SK-N-MC (cell line): ENCODE results near the gene PRSS50.

Experiments
- DNase-seq: peaks from one replicate; pipeline ENCODE4 v3.0.0-alpha.2; 2011; ENCODE audit warnings: low read depth, low spot score
- H3K27ac ChIP-seq: fragments of 200-600 bp; sonication (generic); 2 replicates; pipeline ENCODE4 v1.5.1; 2016; ENCODE audit warnings: mixed run types
- H3K36me3 ChIP-seq: fragments of 200-600 bp; sonication (generic); 2 replicates; pipeline ENCODE4 v1.6.1; 2017; ENCODE audit warnings: antibody characterized with exemption, low read length, mixed read lengths; ENCODE audit not compliant: insufficient read depth
- H3K4me3 ChIP-seq: fragments of 200-600 bp; sonication (generic); 2 replicates; pipeline ENCODE4 v1.5.1; 2016
- H3K9ac ChIP-seq: fragments of 200-600 bp; sonication (generic); 2 replicates; pipeline ENCODE4 v1.8.0; 2017; ENCODE audit warnings: mixed run types, mixed read lengths; ENCODE audit not compliant: insufficient read length
- H3K9me3 ChIP-seq: fragments of 200-600 bp; sonication (generic); 2 replicates; pipeline ENCODE4 v1.6.1; 2017; ENCODE audit warnings: low read depth, mild to moderate bottlenecking, antibody characterized with exemption, low read length, moderate library complexity, mixed read lengths
- EZH2 ChIP-seq: fragments of 200-600 bp; sonication (generic); IDR thresholded peaks from one replicate; pipeline ENCODE4 v1.6.1; 2017; ENCODE audit warnings: antibody characterized with exemption
- FOXP2 ChIP-seq: optimal IDR thresholded peaks from 2 replicates; pipeline ENCODE3; 2011; ENCODE audit warnings: mild to moderate bottlenecking, moderate library complexity; ENCODE audit not compliant: insufficient read depth; ENCODE audit errors: extremely low read length, control extremely low read depth
- POLR2AphosphoS5 ChIP-seq: IDR thresholded peaks from 2 replicates; pipeline ENCODE4 v1.6.1; 2012; ENCODE audit warnings: mild to moderate bottlenecking, low read depth, low read length, borderline replicate concordance

PRSS50 gene

GRCh38 chr3:46699676-46700523, 17.8 kb downstream of the PRSS50 start:
- Histone ChIP-seq H3K27ac (no peak overlapping the region), H3K9ac (no peak overlapping the region), H3K9me3 (no peaks in the 10 kb centered on the region), H3K36me3 (no peaks in the 10 kb centered on the region), H3K4me3 (no peak overlapping the region)
- no peak for DNase-seq
- no peak for TF ChIP-seq FOXP2

- no peak overlapping the region for H3K27ac ChIP-seq
- H3K9ac ChIP-seq = no peak overlapping the region
- no peak for DNase-seq
- no peak for TF ChIP-seq EZH2
- no peak for TF ChIP-seq POLR2AphosphoS5
- TF ChIP-seq FOXP2 = no peak
- no peaks in the 10 kb centered on the region for H3K9me3 ChIP-seq
- H3K4me3 ChIP-seq = no peak overlapping the region
- H3K36me3 ChIP-seq = no peaks in the 10 kb centered on the region
Measured at GRCh38 chr3:46695962-46696894, 21.4 kb downstream of the PRSS50 start.

- Histone ChIP-seq H3K4me3 (no peak overlapping the region), H3K36me3 (no peaks in the 10 kb centered on the region), H3K9ac (no peak overlapping the region), H3K27ac (no peak overlapping the region), H3K9me3 (no peaks in the 10 kb centered on the region)
- TF ChIP-seq POLR2AphosphoS5 = no peak
- no peak for TF ChIP-seq FOXP2
- TF ChIP-seq EZH2 = no peak
- no peak for DNase-seq
Measured at GRCh38 chr3:46695177-46695961, 22.3 kb downstream of the PRSS50 start.

GRCh38 chr3:46694520-46694919, 23.1 kb downstream of the PRSS50 start:
- TF ChIP-seq EZH2 = no peak
- no peak for TF ChIP-seq POLR2AphosphoS5
- TF ChIP-seq FOXP2 = no peak
- Histone ChIP-seq H3K9me3 (no peaks in the 10 kb centered on the region), H3K4me3 (no peak overlapping the region), H3K36me3 (no peaks in the 10 kb centered on the region), H3K27ac (no peak overlapping the region), H3K9ac (no peak overlapping the region)
- no peak for DNase-seq

GRCh38 chr3:46693892-46694226, 23.8 kb downstream of the PRSS50 start:
- Histone ChIP-seq H3K9me3 (no peaks in the 10 kb centered on the region), H3K4me3 (no peak overlapping the region), H3K36me3 (no peaks in the 10 kb centered on the region), H3K27ac (no peak overlapping the region), H3K9ac (no peak overlapping the region)
- TF ChIP-seq POLR2AphosphoS5 = no peak
- TF ChIP-seq EZH2 = no peak
- no peak for TF ChIP-seq FOXP2
- no peak for DNase-seq

GRCh38 chr3:46693038-46693891, 24.4 kb downstream of the PRSS50 start, which contains the start of gene ALS2CL:
Gene ALS2CL (minus strand): TSS chr3:46693679. CDS start chr3:46689440, 4,239 bp downstream.
- Histone ChIP-seq H3K4me3 (peak within 1 kb of the TSS; percentile 73), H3K9ac (no peak within 1 kb of the TSS), H3K9me3 (no peaks in the 10 kb centered on the region), H3K27ac (no peak within 1 kb of the TSS), H3K36me3 (no peaks in the 10 kb centered on the region)
- TF ChIP-seq FOXP2 (no peak), EZH2 (no peak), POLR2AphosphoS5 (no peak)
- no peak for DNase-seq

- Histone ChIP-seq H3K27ac (no peak overlapping the region), H3K4me3 (no peak overlapping the region), H3K9ac (no peak overlapping the region), H3K9me3 (no peaks in the 10 kb centered on the region), H3K36me3 (no peaks in the 10 kb centered on the region)
- DNase-seq = no peak
- TF ChIP-seq POLR2AphosphoS5 = no peak
- TF ChIP-seq EZH2 = no peak
- TF ChIP-seq FOXP2 = no peak
Measured at GRCh38 chr3:46692566-46692990, 25.1 kb downstream of the PRSS50 start.
